Astrocyte (in vitro differentiated cells and primary cell): Measurements from ENCODE around the gene GTPBP3. TPM values are rescaled to one million over a fixed set of nuclear protein-coding genes. Genes with fewer than 3 reads are reported as not detected.

Experiments used
- DNase-seq: peaks from one replicate; pipeline ENCODE4 v3.0.0-alpha.2; 2010; ENCODE audit warnings: low read depth
- FAIRE-seq: peaks from 2 replicates; lab custom pipeline; 2011; peaks lifted over from hg19 to GRCh38; lab: Jason Lieb, UNC
- H2AFZ ChIP-seq: 2 replicates; pipeline ENCODE4 v1.6.0; 2012; ENCODE audit warnings: low read depth, low read length, inconsistent platforms
- H3K27ac ChIP-seq: 2 replicates; pipeline ENCODE4 v1.5.1; 2011; ENCODE audit warnings: low read depth, low read length, inconsistent platforms
- H3K27me3 ChIP-seq: 2 replicates; pipeline ENCODE4 v1.6.0; 2011; ENCODE audit warnings: low read length, inconsistent platforms; ENCODE audit not compliant: insufficient read depth
- H3K36me3 ChIP-seq: 2 replicates; pipeline ENCODE4 v1.5.1; 2011; ENCODE audit warnings: low read length, inconsistent platforms; ENCODE audit not compliant: insufficient read depth
- H3K4me1 ChIP-seq: 2 replicates; pipeline ENCODE4 v1.5.1; 2011; ENCODE audit warnings: low read length, inconsistent platforms; ENCODE audit not compliant: insufficient read depth
- H3K4me2 ChIP-seq: 2 replicates; pipeline ENCODE4 v1.6.0; 2012; ENCODE audit warnings: low read length, inconsistent platforms
- H3K4me3 ChIP-seq: 2 replicates; pipeline ENCODE4 v1.5.1; 2011; ENCODE audit warnings: low read depth, mild to moderate bottlenecking, low read length, inconsistent platforms; ENCODE audit not compliant: insufficient read depth
- H3K79me2 ChIP-seq: 2 replicates; pipeline ENCODE4 v1.6.0; 2012; ENCODE audit warnings: mild to moderate bottlenecking, low read length, inconsistent platforms; ENCODE audit not compliant: insufficient read depth
- H3K9ac ChIP-seq: 2 replicates; pipeline ENCODE4 v1.6.0; 2012; ENCODE audit warnings: mild to moderate bottlenecking, low read length, inconsistent platforms
- H3K9me3 ChIP-seq: 2 replicates; pipeline ENCODE4 v1.5.1; 2012; ENCODE audit warnings: low read depth, mild to moderate bottlenecking, low read length, inconsistent platforms; ENCODE audit not compliant: insufficient read depth
- H4K20me1 ChIP-seq: 2 replicates; pipeline ENCODE4 v1.6.0; 2012; ENCODE audit warnings: low read length, inconsistent platforms; ENCODE audit not compliant: insufficient read depth
- H3K27ac Mint-ChIP-seq: one replicate; pipeline ENCODE4 v1.8.0; 2021; ENCODE audit warnings: mild to moderate bottlenecking, mixed read lengths; ENCODE audit not compliant: unreplicated experiment
- H3K27me3 Mint-ChIP-seq: one replicate; pipeline ENCODE4 v1.8.0; 2021; ENCODE audit warnings: low read depth, mixed read lengths; ENCODE audit not compliant: unreplicated experiment
- H3K36me3 Mint-ChIP-seq: one replicate; pipeline ENCODE4 v1.8.0; 2021; ENCODE audit warnings: low read depth, mixed read lengths; ENCODE audit not compliant: unreplicated experiment
- H3K4me1 Mint-ChIP-seq: one replicate; pipeline ENCODE4 v1.8.0; 2021; ENCODE audit warnings: low read depth, mixed read lengths; ENCODE audit not compliant: unreplicated experiment
- H3K4me3 Mint-ChIP-seq: one replicate; pipeline ENCODE4 v1.8.0; 2021; ENCODE audit warnings: mild to moderate bottlenecking, moderate library complexity, mixed read lengths; ENCODE audit not compliant: unreplicated experiment
- H3K9me3 Mint-ChIP-seq: one replicate; pipeline ENCODE4 v1.8.0; 2021; ENCODE audit warnings: mild to moderate bottlenecking, mixed read lengths; ENCODE audit not compliant: unreplicated experiment
- CTCF ChIP-seq: IDR thresholded peaks from 2 replicates; pipeline ENCODE4 v1.5.1; 2011; ENCODE audit warnings: low read depth, mild to moderate bottlenecking, inconsistent platforms, low read length, moderate library complexity; ENCODE audit not compliant: insufficient read depth
- EZH2 ChIP-seq: IDR thresholded peaks from 2 replicates; pipeline ENCODE4 v1.6.1; 2012; ENCODE audit warnings: mild to moderate bottlenecking, low read length, inconsistent platforms; ENCODE audit not compliant: insufficient read depth
- total RNA-seq: library from RNA; stranded (reverse); gene quantifications from 2 replicates; pipeline ENCODE4 v1.2.1, GENCODE V29; 2021

GTPBP3 gene
- total RNA-seq, 1 donor from 2014 or later: 21.7 TPM

- no peak overlapping the region for H3K9ac ChIP-seq
- H3K27me3 ChIP-seq: no peaks in the 10 kb centered on the region
- no peaks in the 10 kb centered on the region for H3K9me3 ChIP-seq
- no peak overlapping the region for H3K27ac ChIP-seq
- Mint-ChIP-seq H3K27me3 (no peaks in the 10 kb centered on the region), H3K4me3 (no peak overlapping the region), H3K4me1 (peaks cover 3% of the 10 kb centered on the region), H3K36me3 (no peaks in the 10 kb centered on the region), H3K27ac (no peak overlapping the region), H3K9me3 (no peaks in the 10 kb centered on the region)
- no peak overlapping the region for H2AFZ ChIP-seq
- DNase-seq: no peak
- H3K4me3 ChIP-seq: no peak overlapping the region
- TF ChIP-seq CTCF (no peak), EZH2 (no peak)
- H4K20me1 ChIP-seq: no peaks in the 10 kb centered on the region
- no peak for FAIRE-seq
- peaks cover 13% of the 10 kb centered on the region for H3K79me2 ChIP-seq
- H3K36me3 ChIP-seq: no peaks in the 10 kb centered on the region
- H3K4me2 ChIP-seq: no peak overlapping the region
- H3K4me1 ChIP-seq: peaks cover 12% of the 10 kb centered on the region
Observed at GRCh38 chr19:17339088-17339741, 1.9 kb downstream of the GTPBP3 start.

GRCh38 chr19:17340302-17340870 is 3.0 kb downstream of the GTPBP3 start:
- no peak for FAIRE-seq
- Mint-ChIP-seq H3K9me3 (no peaks in the 10 kb centered on the region), H3K27me3 (no peaks in the 10 kb centered on the region), H3K36me3 (no peaks in the 10 kb centered on the region), H3K4me3 (no peak overlapping the region), H3K27ac (no peak overlapping the region), H3K4me1 (no peaks in the 10 kb centered on the region)
- no peak overlapping the region for H3K4me2 ChIP-seq
- H3K9me3 ChIP-seq: no peaks in the 10 kb centered on the region
- no peak overlapping the region for H3K9ac ChIP-seq
- H3K4me1 ChIP-seq: peaks cover 11% of the 10 kb centered on the region
- H3K4me3 ChIP-seq: no peak overlapping the region
- no peak for DNase-seq
- no peaks in the 10 kb centered on the region for H3K36me3 ChIP-seq
- no peak overlapping the region for H3K27ac ChIP-seq
- H3K79me2 ChIP-seq: peaks cover 13% of the 10 kb centered on the region
- H3K27me3 ChIP-seq: no peaks in the 10 kb centered on the region
- TF ChIP-seq EZH2 (no peak), CTCF (no peak)
- no peaks in the 10 kb centered on the region for H4K20me1 ChIP-seq
- no peak overlapping the region for H2AFZ ChIP-seq

- no peaks in the 10 kb centered on the region for H4K20me1 ChIP-seq
- no peaks in the 10 kb centered on the region for H3K27me3 ChIP-seq
- H3K36me3 ChIP-seq: no peaks in the 10 kb centered on the region
- H2AFZ ChIP-seq: no peak overlapping the region
- H3K4me1 ChIP-seq: peaks cover 11% of the 10 kb centered on the region
- TF ChIP-seq CTCF: no peak
- no peak for TF ChIP-seq EZH2
- no peak overlapping the region for H3K4me2 ChIP-seq
- Mint-ChIP-seq H3K4me3 (no peak overlapping the region), H3K9me3 (no peaks in the 10 kb centered on the region), H3K4me1 (no peaks in the 10 kb centered on the region), H3K36me3 (no peaks in the 10 kb centered on the region), H3K27ac (no peak overlapping the region), H3K27me3 (no peaks in the 10 kb centered on the region)
- no peaks in the 10 kb centered on the region for H3K9me3 ChIP-seq
- DNase-seq: no peak
- no peak for FAIRE-seq
- H3K4me3 ChIP-seq: no peak overlapping the region
- no peak overlapping the region for H3K9ac ChIP-seq
- no peak overlapping the region for H3K27ac ChIP-seq
- H3K79me2 ChIP-seq: peaks cover 13% of the 10 kb centered on the region
Observed at GRCh38 chr19:17340871-17341357, 3.6 kb downstream of the GTPBP3 start.
